C1 segment of cervical spinal cord (tissue), 14 donors: ENCODE data around the gene N4BP3.
"Not testable (repeated sequence)": the region's sequence is repeated elsewhere in the genome, so short reads cannot be mapped to it uniquely, and the experiment has no call there.

Experiments
- DNase-seq, 14 donors: peaks; one replicate each; lab custom pipeline; 2025; lab: John Stamatoyannopoulos, UW

The N4BP3 gene

GRCh38 chr5:178113141-178113787 lies at the start of gene N4BP3:
Gene N4BP3 (plus strand): TSS chr5:178113532. CDS start chr5:178119584, 6,052 bp downstream.
- no peak for DNase-seq

- DNase-seq, result no peak
These were observed 45.6 kb upstream of the N4BP3 start for GRCh38 chr5:178067755-178068154.

GRCh38 chr5:178068293-178068692 lies 45.0 kb upstream of the N4BP3 start:
- DNase-seq, result no peak

- no peak for DNase-seq
These were observed 43.4 kb upstream of the N4BP3 start for GRCh38 chr5:178069909-178070308.

- no peak for DNase-seq
These were observed 42.2 kb upstream of the N4BP3 start for GRCh38 chr5:178071108-178071507.

GRCh38 chr5:178072749-178073148 lies 40.6 kb upstream of the N4BP3 start:
- DNase-seq, result no peak

GRCh38 chr5:178074266-178074952 lies 38.9 kb upstream of the N4BP3 start:
- peak in 2 of 14 donors; percentile 12 to 50 for DNase-seq

- DNase-seq, result not testable (repeated sequence)
These were observed 36.4 kb upstream of the N4BP3 start for GRCh38 chr5:178076965-178077364.

- no peak for DNase-seq
These were observed 35.6 kb upstream of the N4BP3 start for GRCh38 chr5:178077751-178078150.

- DNase-seq, result no peak
These were observed 34.9 kb upstream of the N4BP3 start for GRCh38 chr5:178078197-178079010.

GRCh38 chr5:178080056-178080455 lies 33.3 kb upstream of the N4BP3 start:
- DNase-seq, result no peak

GRCh38 chr5:178080618-178081410 lies 32.5 kb upstream of the N4BP3 start:
- DNase-seq, result no peak

GRCh38 chr5:178081571-178082243 lies 31.6 kb upstream of the N4BP3 start:
- DNase-seq, result no peak

- no peak for DNase-seq
These were observed 29.4 kb upstream of the N4BP3 start for GRCh38 chr5:178083922-178084321.

GRCh38 chr5:178085316-178085715 lies 28.0 kb upstream of the N4BP3 start:
- DNase-seq, result no peak

- no peak for DNase-seq
These were observed 27.1 kb upstream of the N4BP3 start for GRCh38 chr5:178086266-178086665.

GRCh38 chr5:178087199-178087598 lies 26.1 kb upstream of the N4BP3 start:
- DNase-seq, result not testable (repeated sequence)

GRCh38 chr5:178090856-178091255 lies 22.5 kb upstream of the N4BP3 start:
- DNase-seq, result no peak

- no peak for DNase-seq
These were observed 20.2 kb upstream of the N4BP3 start for GRCh38 chr5:178093134-178093533.

GRCh38 chr5:178094345-178094744 lies 19.0 kb upstream of the N4BP3 start:
- DNase-seq, result no peak

GRCh38 chr5:178098685-178099084 lies 14.6 kb upstream of the N4BP3 start:
- no peak for DNase-seq
